Small intestine (tissue), 7 donors: ENCODE results near the gene AHDC1. TPM values are rescaled to one million over a fixed set of nuclear protein-coding genes. Genes with fewer than 3 reads are reported as not detected.

Experiments used
- DNase-seq, 2 donors: peaks; one replicate each; pipeline versions ENCODE4 v3.0.0 to v3.0.0-alpha.2; 2013
- FAIRE-seq: peaks from 2 replicates; lab custom pipeline; 2012; peaks lifted over from hg19 to GRCh38; lab: Jason Lieb, UNC
- H3K27ac ChIP-seq, 3 donors: one replicate each; pipeline ENCODE4 v1.5.1; 2013; ENCODE audit warnings: low read length in 2 of 3, mild to moderate bottlenecking in 2 of 3, control low read depth in 1 of 3, inconsistent platforms in 1 of 3, low read depth in 1 of 3, moderate library complexity in 1 of 3
- H3K27me3 ChIP-seq, 3 donors: one replicate each; pipeline ENCODE4 v1.6.1; 2013; ENCODE audit warnings: low read length in 3 of 3, inconsistent platforms in 1 of 3; ENCODE audit not compliant: control insufficient read depth in 3 of 3, insufficient read depth in 3 of 3
- H3K36me3 ChIP-seq, 3 donors: one replicate each; pipeline ENCODE4 v1.6.1; 2013; ENCODE audit warnings: low read length in 3 of 3, inconsistent platforms in 1 of 3, low read depth in 1 of 3, mild to moderate bottlenecking in 1 of 3, moderate library complexity in 1 of 3; ENCODE audit not compliant: control insufficient read depth in 3 of 3, insufficient read depth in 2 of 3
- H3K4me1 ChIP-seq, 3 donors: one replicate each; pipeline ENCODE4 v1.6.1; 2013; ENCODE audit warnings: low read length in 2 of 3, inconsistent platforms in 1 of 3, low read depth in 1 of 3, mild to moderate bottlenecking in 1 of 3, moderate library complexity in 1 of 3; ENCODE audit not compliant: control insufficient read depth in 3 of 3, insufficient read depth in 2 of 3
- H3K4me3 ChIP-seq, 3 donors: one replicate each; pipeline ENCODE4 v1.5.1; 2013; ENCODE audit warnings: low read length in 3 of 3, control low read depth in 1 of 3, inconsistent platforms in 1 of 3, low read depth in 1 of 3, mild to moderate bottlenecking in 1 of 3, moderate library complexity in 1 of 3
- H3K9me3 ChIP-seq, 2 donors: one replicate each; pipeline ENCODE4 v1.6.1; 2013; ENCODE audit warnings: low read depth in 1 of 2, low read length in 1 of 2; ENCODE audit not compliant: control insufficient read depth in 2 of 2, insufficient read depth in 1 of 2
- WGBS, 3 donors: extraction: QIAGEN DNeasy Blood & Tissue Kit; methylation state at CpG; one replicate each; pipeline ENCODE4 v1.1.7; 2013; 5-methylcytosine and 5-hydroxymethylcytosine counted together
- polyA plus RNA-seq, 4 donors: library from polyadenylated mRNA; stranded (reverse) in 3 of 4; unstranded in 1 of 4; fragments of 200-250 nt in 3 of 4; fragments of 120-200 nt in 1 of 4; gene quantifications; one replicate each; pipeline versions ENCODE4 v1.2.1 to v1.2.3, GENCODE V29; 2013
- donor health status: healthy with polysubstance abuse.
- donor health status: control.
- donor health status: control.
- donor health status: Bipolar disorder and iron deficiency.
- donor health status: healthy.

Gene AHDC1
- polyA plus RNA-seq, 4 donors: 3.5 to 17.4 (median 6.9) TPM

GRCh38 chr1:27614043-27614624, 10.2 kb upstream of the AHDC1 start:
- Histone ChIP-seq H3K27me3 (peaks cover 0 to 13% (median 0%) of the 10 kb centered on the region in 3 donors), H3K4me3 (no peak overlapping the region), H3K9me3 (no peaks in the 10 kb centered on the region), H3K27ac (no peak overlapping the region), H3K36me3 (no peaks in the 10 kb centered on the region), H3K4me1 (peaks cover 0 to 12% (median 0%) of the 10 kb centered on the region in 3 donors)
- DNase-seq: no peak
- 60 to 77% (median 67%) methylated on average over 16 of the region's 16 CpGs for WGBS, 3 donors
- no peak for FAIRE-seq

GRCh38 chr1:27612718-27613117, 8.8 kb upstream of the AHDC1 start:
- Histone ChIP-seq H3K9me3 (no peaks in the 10 kb centered on the region), H3K27ac (no peak overlapping the region), H3K4me1 (peaks cover 0 to 12% (median 0%) of the 10 kb centered on the region in 3 donors), H3K36me3 (no peaks in the 10 kb centered on the region), H3K27me3 (peaks cover 0 to 13% (median 0%) of the 10 kb centered on the region in 3 donors), H3K4me3 (no peak overlapping the region)
- WGBS, 3 donors: 93 to 94% (median 94%) methylated on average over 12 of the region's 12 CpGs
- FAIRE-seq (no peak), DNase-seq (no peak)

GRCh38 chr1:27611450-27611849, 7.5 kb upstream of the AHDC1 start:
- no peak overlapping the region for H3K27ac ChIP-seq
- FAIRE-seq (no peak), DNase-seq (no peak)
- H3K4me3 ChIP-seq: no peak overlapping the region
- peaks cover 0 to 13% (median 0%) of the 10 kb centered on the region in 3 donors for H3K27me3 ChIP-seq
- peaks cover 0 to 24% (median 0%) of the 10 kb centered on the region in 3 donors for H3K4me1 ChIP-seq
- H3K36me3 ChIP-seq: no peaks in the 10 kb centered on the region
- H3K9me3 ChIP-seq: no peaks in the 10 kb centered on the region
- WGBS, 3 donors: 71 to 80% (median 74%) methylated on average over 4 of the region's 4 CpGs

DNA sequence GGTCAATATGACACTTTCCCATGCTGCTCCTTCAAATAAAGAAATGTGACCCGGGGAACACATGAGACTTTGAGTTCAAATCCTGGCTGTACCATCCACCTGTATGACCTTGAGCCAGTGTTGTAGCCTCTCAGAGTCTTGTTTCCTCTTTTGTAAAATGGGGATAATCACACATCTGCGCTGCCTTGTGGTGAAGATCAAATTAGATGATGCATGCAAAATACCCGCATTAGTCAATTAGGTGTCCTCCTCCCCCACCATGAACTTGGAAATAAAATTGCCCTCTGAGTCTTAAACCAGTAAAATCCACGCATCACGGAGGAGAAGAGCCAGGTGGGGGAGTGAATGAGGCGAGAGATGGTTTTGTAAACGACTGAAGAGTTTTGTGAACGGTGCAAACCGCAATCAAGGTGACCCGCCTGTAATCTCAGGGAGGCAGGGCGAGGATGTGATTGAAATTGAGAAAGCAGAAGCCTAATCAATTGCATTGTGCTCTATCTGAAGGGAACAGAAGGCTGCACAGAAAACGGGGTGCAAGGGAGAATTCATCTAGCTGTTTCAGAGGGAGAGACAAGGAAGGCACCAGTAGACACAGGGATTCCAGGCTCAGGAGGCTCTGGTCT, 5.8 kb upstream of the AHDC1 start:
- H3K36me3 ChIP-seq: no peaks in the 10 kb centered on the region
- FAIRE-seq (no peak), DNase-seq (no peak)
- no peaks in the 10 kb centered on the region for H3K9me3 ChIP-seq
- H3K27me3 ChIP-seq: peaks cover 0 to 13% (median 0%) of the 10 kb centered on the region in 3 donors
- no peak overlapping the region for H3K27ac ChIP-seq
- peaks cover 0 to 26% (median 0%) of the 10 kb centered on the region in 3 donors for H3K4me1 ChIP-seq
- no peak overlapping the region for H3K4me3 ChIP-seq
- 46 to 65% (median 53%) methylated on average over 12 of the region's 12 CpGs for WGBS, 3 donors

DNA sequence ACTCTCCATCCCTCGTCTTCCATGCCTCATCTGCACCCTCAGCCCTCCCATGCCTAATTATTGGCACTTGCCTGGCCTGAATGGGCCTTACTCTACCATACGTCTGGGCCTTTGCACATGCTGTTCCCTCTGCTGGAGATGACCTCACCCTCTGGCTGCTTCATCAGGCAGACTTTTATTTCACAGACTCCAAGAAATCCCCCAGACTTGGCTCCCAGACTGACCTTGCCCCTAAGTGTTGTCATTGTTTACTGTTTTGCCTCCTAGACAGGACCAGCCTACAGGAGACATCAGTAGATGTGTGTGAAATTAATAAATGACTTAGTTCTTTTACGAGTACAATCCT, 5.2 kb upstream of the AHDC1 start:
- no peak overlapping the region for H3K4me3 ChIP-seq
- no peaks in the 10 kb centered on the region for H3K9me3 ChIP-seq
- peaks cover 0 to 21% (median 0%) of the 10 kb centered on the region in 3 donors for H3K4me1 ChIP-seq
- no peak overlapping the region for H3K27ac ChIP-seq
- DNase-seq (no peak), FAIRE-seq (no peak)
- peaks cover 0 to 13% (median 0%) of the 10 kb centered on the region in 3 donors for H3K27me3 ChIP-seq
- WGBS, 3 donors: 38 to 61% (median 56%) methylated on average over 3 of the region's 3 CpGs
- H3K36me3 ChIP-seq: no peaks in the 10 kb centered on the region

GRCh38 chr1:27607239-27607804, 3.4 kb upstream of the AHDC1 start:
- FAIRE-seq: no peak

DNA sequence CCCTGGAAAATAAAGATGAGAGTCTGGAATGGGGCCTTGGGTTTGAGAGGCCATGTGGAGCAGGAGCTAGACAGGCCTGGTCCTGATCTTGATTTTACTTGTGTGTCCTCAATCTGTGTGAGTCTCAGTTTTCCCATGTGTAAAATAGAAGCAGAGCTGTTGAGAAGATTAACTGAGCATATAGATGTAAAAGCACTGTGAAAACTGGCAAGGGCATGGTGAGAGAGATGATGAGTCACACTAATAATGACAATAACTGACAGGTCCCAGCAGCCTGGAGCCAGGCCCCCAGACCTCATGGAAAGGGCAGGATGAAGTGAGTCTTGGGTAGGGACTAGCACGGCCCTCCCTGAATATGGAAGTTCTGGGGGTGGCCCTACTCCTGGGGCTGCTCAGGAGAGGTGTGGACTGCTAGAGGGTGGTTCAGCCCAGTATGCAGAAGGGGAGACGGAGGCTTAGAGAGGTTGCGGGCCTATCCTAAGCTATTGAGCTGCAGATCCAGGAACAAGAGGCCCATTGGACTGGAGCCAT, 2.8 kb upstream of the AHDC1 start:
- Histone ChIP-seq H3K4me3 (no peak overlapping the region), H3K27me3 (peaks cover 0 to 13% (median 0%) of the 10 kb centered on the region in 3 donors), H3K9me3 (no peaks in the 10 kb centered on the region), H3K36me3 (peaks cover 0 to 4% (median 0%) of the 10 kb centered on the region in 3 donors), H3K4me1 (peaks cover 3 to 24% (median 5%) of the 10 kb centered on the region in 3 donors), H3K27ac (no peak overlapping the region)
- DNase-seq: peak in 1 of 2 donors; percentile 30
- no peak for FAIRE-seq
- 78 to 84% (median 82%) methylated on average over 3 of the region's 3 CpGs for WGBS, 3 donors

More at GRCh38 chr1:27607239-27607804, 3.4 kb upstream of the AHDC1 start:
- Histone ChIP-seq H3K27me3 (peaks cover 0 to 13% (median 0%) of the 10 kb centered on the region in 3 donors), H3K4me1 (peaks cover 0 to 18% (median 1%) of the 10 kb centered on the region in 3 donors), H3K9me3 (no peaks in the 10 kb centered on the region), H3K27ac (no peak overlapping the region), H3K36me3 (no peaks in the 10 kb centered on the region), H3K4me3 (no peak overlapping the region)
- peak in 1 of 2 donors; percentile 47 for DNase-seq
- 43 to 58% (median 49%) methylated on average over 10 to 11 of the region's 11 CpGs for WGBS, 3 donors
